ENCODE measurements around the gene PPP1R10. TPM values are rescaled to one million over a fixed set of nuclear protein-coding genes. Genes with fewer than 3 reads are reported as not detected.

The PPP1R10 gene
- total RNA-seq, 1 experiment from 2014 or later = 44.5 TPM

GRCh38 chr6:30641048-30641447 lies 24.0 kb upstream of the PPP1R10 start:
- ATAC-seq (no peak), DNase-seq (no peak)
- Histone ChIP-seq H3K9ac (ENCODE audit: low read length) (no peak overlapping the region), H3K27ac (ENCODE audit: low read length) (no peak overlapping the region), H3F3A (ENCODE audit: low read length, unreplicated experiment) (no peaks in the 10 kb centered on the region), H4K20me1 (ENCODE audit: low read length) (no peaks in the 10 kb centered on the region), H3K27me3 (ENCODE audit: low read length) (no peaks in the 10 kb centered on the region), H2AFZ (ENCODE audit: low read length) (no peak overlapping the region), H3K4me2 (ENCODE audit: low read length) (no peak overlapping the region), H3K36me3 (ENCODE audit: low read depth, low read length) (peaks cover 7% of the 10 kb centered on the region), H3K9me3 (ENCODE audit: low read length) (no peaks in the 10 kb centered on the region), H3K4me1 (ENCODE audit: insufficient read depth, low read length) (peaks cover under 1% of the 10 kb centered on the region; the same call in 1 of the 2 replicates), H3K9me2 (replicated peaks; ENCODE audit: low read length) (no peaks in the 10 kb centered on the region), H3K79me2 (ENCODE audit: low read length) (peaks cover 5% of the 10 kb centered on the region; the same call in 1 of the 2 replicates), H3K4me3 (ENCODE audit: low read length) (no peak overlapping the region)
- intact Hi-C loops (cut with micrococcal nuclease) = no loop called here
- ChIA-PET CTCF (interaction anchor here (0.6 kb wide), 1 partner anchor 90 kb away, joined by 3 read pairs; no protein-coding TSS in a partner anchor), POLR2A (ENCODE audit: unreplicated experiment) (no interaction called here)
- BruUV-seq (replicated peaks) = no TSS peak
- TF ChIP-seq EZH2 (IDR thresholded peaks at IDR 0.05; ENCODE audit: low read length, unreplicated experiment) (no peak), CTCF (conservative IDR thresholded peaks at IDR 0.05; ENCODE audit: low read depth, low read length) (no peak), EZH2phosphoT487 (IDR thresholded peaks at IDR 0.05; ENCODE audit: borderline replicate concordance, low read length) (no peak)

GRCh38 chr6:30640481-30640880 lies 23.4 kb upstream of the PPP1R10 start:
- DNase-seq (peak; percentile 26), ATAC-seq (peak; percentile 80)
- peaks cover 7% of the 10 kb centered on the region for H3K36me3 ChIP-seq (ENCODE audit: low read depth, low read length)
- H3K4me1 ChIP-seq (ENCODE audit: insufficient read depth, low read length) = no peaks in the 10 kb centered on the region
- H2AFZ ChIP-seq (ENCODE audit: low read length) = no peak overlapping the region
- no peaks in the 10 kb centered on the region for H4K20me1 ChIP-seq (ENCODE audit: low read length)
- no peak overlapping the region for H3K4me3 ChIP-seq (ENCODE audit: low read length)
- no peaks in the 10 kb centered on the region for H3K9me2 ChIP-seq (replicated peaks; ENCODE audit: low read length)
- no TSS peak for BruUV-seq (replicated peaks)
- H3F3A ChIP-seq (ENCODE audit: low read length, unreplicated experiment) = no peaks in the 10 kb centered on the region
- H3K9me3 ChIP-seq (ENCODE audit: low read length) = no peaks in the 10 kb centered on the region
- CTCF ChIA-PET = interaction anchor here (0.6 kb wide), 1 partner anchor 90 kb away, joined by 3 read pairs; no protein-coding TSS in a partner anchor
- H3K9ac ChIP-seq (ENCODE audit: low read length) = no peak overlapping the region
- H3K79me2 ChIP-seq (ENCODE audit: low read length) = no peaks in the 10 kb centered on the region
- intact Hi-C loops (cut with micrococcal nuclease) = no loop called here
- POLR2A ChIA-PET (ENCODE audit: unreplicated experiment) = no interaction called here
- H3K4me2 ChIP-seq (ENCODE audit: low read length) = no peak overlapping the region
- TF ChIP-seq EZH2phosphoT487 (IDR thresholded peaks at IDR 0.05; ENCODE audit: borderline replicate concordance, low read length) (no peak), EZH2 (IDR thresholded peaks at IDR 0.05; ENCODE audit: low read length, unreplicated experiment) (no peak), CTCF (conservative IDR thresholded peaks at IDR 0.05; ENCODE audit: low read depth, low read length) (peak; percentile 42; the same call in 1 of the 2 replicates)
- no peaks in the 10 kb centered on the region for H3K27me3 ChIP-seq (ENCODE audit: low read length)
- no peak overlapping the region for H3K27ac ChIP-seq (ENCODE audit: low read length)

- Histone ChIP-seq H3K9ac (ENCODE audit: low read length) (no peak overlapping the region), H3K4me2 (ENCODE audit: low read length) (no peak overlapping the region), H3K27me3 (ENCODE audit: low read length) (no peaks in the 10 kb centered on the region), H3K9me3 (ENCODE audit: low read length) (no peaks in the 10 kb centered on the region), H3K9me2 (replicated peaks; ENCODE audit: low read length) (no peaks in the 10 kb centered on the region), H4K20me1 (ENCODE audit: low read length) (no peaks in the 10 kb centered on the region), H3F3A (ENCODE audit: low read length, unreplicated experiment) (no peaks in the 10 kb centered on the region), H3K27ac (ENCODE audit: low read length) (no peak overlapping the region), H2AFZ (ENCODE audit: low read length) (no peak overlapping the region), H3K4me1 (ENCODE audit: insufficient read depth, low read length) (peaks cover 7% of the 10 kb centered on the region; the same call in 1 of the 2 replicates), H3K4me3 (ENCODE audit: low read length) (no peak overlapping the region), H3K79me2 (ENCODE audit: low read length) (no peaks in the 10 kb centered on the region), H3K36me3 (ENCODE audit: low read depth, low read length) (peaks cover 10% of the 10 kb centered on the region)
- POLR2A ChIA-PET (ENCODE audit: unreplicated experiment) = no interaction called here
- intact Hi-C loops (cut with micrococcal nuclease) = no loop called here
- no peak for ATAC-seq
- no TSS peak for BruUV-seq (replicated peaks)
- DNase-seq = no peak
- CTCF ChIA-PET = no interaction called here
- no peak for TF ChIP-seq EZH2 (IDR thresholded peaks at IDR 0.05; ENCODE audit: low read length, unreplicated experiment)
- TF ChIP-seq EZH2phosphoT487 (IDR thresholded peaks at IDR 0.05; ENCODE audit: borderline replicate concordance, low read length) = no peak
- no peak for TF ChIP-seq CTCF (conservative IDR thresholded peaks at IDR 0.05; ENCODE audit: low read depth, low read length)
Observed at GRCh38 chr6:30635834-30636233, 18.8 kb upstream of the PPP1R10 start.
